Mesangial cell (primary cell): Measurements from ENCODE around the gene FAM25C. TPM values are rescaled to one million over a fixed set of nuclear protein-coding genes. Genes with fewer than 3 reads are reported as not detected.

Source experiments
- total RNA-seq: library from RNA; depleted of rRNA; stranded (reverse); fragments of >200 nt; gene quantifications from 2 replicates; pipeline ENCODE4 v1.2.3, GENCODE V29; 2015

The FAM25C gene
- not detected in 2 replicates for total RNA-seq

DNA sequence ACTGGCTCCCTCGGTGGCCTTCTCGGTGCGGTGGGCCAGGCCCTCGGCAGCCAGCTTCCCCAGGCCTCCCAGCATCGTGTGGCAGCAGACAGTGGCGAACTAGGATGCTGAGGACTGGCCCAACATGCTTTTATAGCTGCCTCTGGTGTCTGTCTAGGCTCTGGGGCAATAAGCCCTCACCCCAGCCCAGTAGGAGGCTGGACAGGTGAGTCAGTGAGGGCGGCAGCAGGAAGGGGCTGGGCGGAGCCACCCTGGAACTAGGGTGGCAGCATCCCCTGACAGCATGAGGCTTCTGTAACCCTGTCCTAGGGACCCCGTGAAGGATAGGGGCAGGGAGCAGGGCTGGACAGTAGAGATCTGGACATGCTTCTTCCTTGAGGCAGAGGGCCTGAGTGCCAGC lies at the start of gene FAM25C:
Gene FAM25C, minus strand, starts transcription at position 101 of the 400 bp plus-strand sequence. Its CDS starts 26 bp downstream, at position 75.

Other genes with a start within 250 kb of the FAM25C start
- 2.6 and 5.7 TPM in 2 replicates for gene SYT15B, start 236.2 kb downstream of the FAM25C start, total RNA-seq
- 1.0 and 2.0 TPM in 2 replicates for gene NPY4R2, start 81.1 kb downstream of the FAM25C start, total RNA-seq